ENCODE results near the gene PTGIS.

GRCh38 chr20:49594143-49594930 is 26.4 kb upstream of the PTGIS start:
- TF ChIP-seq POLR2AphosphoS5 (IDR thresholded peaks at IDR 0.05; ENCODE audit: low read depth, low read length) (no peak), POLR2A (IDR thresholded peaks at IDR 0.05; ENCODE audit: low read depth, low read length) (no peak), TAF1 (IDR thresholded peaks at IDR 0.05; ENCODE audit: borderline replicate concordance, low read depth, low read length) (no peak)
